ENCODE measurements around the gene IRF7. TPM values are rescaled to one million over a fixed set of nuclear protein-coding genes. Genes with fewer than 3 reads are reported as not detected.

The IRF7 gene
- total and polyA plus RNA-seq, 2 donors from 2014 or later: 21.5 to 36.7 TPM

GRCh38 chr11:635945-636510 lies 20.3 kb upstream of the IRF7 start:
- Histone ChIP-seq H3K4me3 (ENCODE audit: low read length in 3 of 3) (no peak overlapping the region), H3K27me3 (ENCODE audit: control insufficient read depth, insufficient read depth, low read length) (peaks cover 13% of the 10 kb centered on the region), H3K27ac (ENCODE audit: low read depth in 2 of 2, low read length in 2 of 2) (no peak overlapping the region), H3K4me1 (ENCODE audit: control insufficient read depth in 2 of 3, insufficient read depth in 2 of 3, low read depth in 1 of 3, low read length in 3 of 3) (peaks cover 0 to 6% (median 0%) of the 10 kb centered on the region in 3 donors), H3K9me3 (ENCODE audit: control insufficient read depth in 2 of 3, insufficient read depth in 1 of 3, low read length in 3 of 3) (no peaks in the 10 kb centered on the region), H3K36me3 (ENCODE audit: control insufficient read depth in 2 of 3, insufficient read depth in 3 of 3, low read length in 3 of 3) (no peaks in the 10 kb centered on the region), H3K9ac (ENCODE audit: low read length in 3 of 3) (no peak overlapping the region)
- intact Hi-C loops (cut with DNase I): no loop called here
- no peak for TF ChIP-seq CTCF (IDR thresholded peaks at IDR 0.05; ENCODE audit: borderline replicate concordance, extremely low read depth, insufficient read depth)
- no peak for FAIRE-seq
- DNase-seq: peak in 1 of 5 donors; percentile 43

GRCh38 chr11:630871-631270 lies 15.1 kb upstream of the IRF7 start:
- no peak for TF ChIP-seq CTCF (IDR thresholded peaks at IDR 0.05; ENCODE audit: borderline replicate concordance, extremely low read depth, insufficient read depth)

GRCh38 chr11:629237-629583 lies 13.5 kb upstream of the IRF7 start:
- H3K9me3 ChIP-seq (ENCODE audit: control insufficient read depth in 2 of 3, insufficient read depth in 1 of 3, low read length in 3 of 3): no peaks in the 10 kb centered on the region

More at GRCh38 chr11:630871-631270, 15.1 kb upstream of the IRF7 start:
- Histone ChIP-seq H3K4me3 (ENCODE audit: low read length in 3 of 3) (no peak overlapping the region), H3K4me1 (ENCODE audit: control insufficient read depth in 2 of 3, insufficient read depth in 2 of 3, low read depth in 1 of 3, low read length in 3 of 3) (no peaks in the 10 kb centered on the region), H3K9me3 (ENCODE audit: control insufficient read depth in 2 of 3, insufficient read depth in 1 of 3, low read length in 3 of 3) (no peaks in the 10 kb centered on the region), H3K27ac (ENCODE audit: low read depth in 2 of 2, low read length in 2 of 2) (no peak overlapping the region), H3K36me3 (ENCODE audit: control insufficient read depth in 2 of 3, insufficient read depth in 3 of 3, low read length in 3 of 3) (no peaks in the 10 kb centered on the region), H3K27me3 (ENCODE audit: control insufficient read depth, insufficient read depth, low read length) (peaks cover 4% of the 10 kb centered on the region), H3K9ac (ENCODE audit: low read length in 3 of 3) (no peak overlapping the region)
- intact Hi-C loops (cut with DNase I): no loop called here
- FAIRE-seq (no peak), DNase-seq (no peak)

More at GRCh38 chr11:629237-629583, 13.5 kb upstream of the IRF7 start:
- Histone ChIP-seq H3K27me3 (ENCODE audit: control insufficient read depth, insufficient read depth, low read length) (peaks cover 4% of the 10 kb centered on the region), H3K4me3 (ENCODE audit: low read length in 3 of 3) (no peak overlapping the region), H3K9ac (ENCODE audit: low read length in 3 of 3) (no peak overlapping the region), H3K36me3 (ENCODE audit: control insufficient read depth in 2 of 3, insufficient read depth in 3 of 3, low read length in 3 of 3) (no peaks in the 10 kb centered on the region), H3K4me1 (ENCODE audit: control insufficient read depth in 2 of 3, insufficient read depth in 2 of 3, low read depth in 1 of 3, low read length in 3 of 3) (no peaks in the 10 kb centered on the region), H3K27ac (ENCODE audit: low read depth in 2 of 2, low read length in 2 of 2) (no peak overlapping the region)
- intact Hi-C loops (cut with DNase I): no loop called here
- no peak for TF ChIP-seq CTCF (IDR thresholded peaks at IDR 0.05; ENCODE audit: borderline replicate concordance, extremely low read depth, insufficient read depth)
- FAIRE-seq (no peak), DNase-seq (peak in 1 of 5 donors; percentile 53)

All from kidney (tissue), 14 donors.